ENCODE data around the gene BANP. TPM values are rescaled to one million over a fixed set of nuclear protein-coding genes. Genes with fewer than 3 reads are reported as not detected.
"Not testable (repeated sequence)": the region's sequence is repeated elsewhere in the genome, so short reads cannot be mapped to it uniquely, and the experiment has no call there.

The BANP gene
- total and polyA plus RNA-seq, 11 donors: 7.2 to 20.7 (median 13.3) TPM

GRCh38 chr16:87978127-87978526, 26.9 kb downstream of the BANP start:
- peaks cover 0 to 33% (median 15%) of the 10 kb centered on the region in 9 donors for H3K36me3 ChIP-seq
- no peak for DNase-seq
- intact Hi-C loops (cut with DNase I): no loop called here
- peaks cover 0 to 11% (median 0%) of the 10 kb centered on the region in 12 donors for H3K4me1 ChIP-seq
- H3K27ac ChIP-seq: no peak overlapping the region
- no peak for ATAC-seq
- H3K27me3 ChIP-seq: no peaks in the 10 kb centered on the region
- 89 to 97% (median 93%) methylated on average over 5 of the region's 5 CpGs for WGBS, 4 donors
- peaks cover 0 to under 1% (median 0%) of the 10 kb centered on the region in 12 donors for H3K9me3 ChIP-seq
- TF ChIP-seq CTCF (IDR thresholded peaks at IDR 0.05): no peak
- no peak for TF ChIP-seq POLR2A (IDR thresholded peaks at IDR 0.05)
- no peak overlapping the region for H3K4me3 ChIP-seq

- TF ChIP-seq POLR2A (IDR thresholded peaks at IDR 0.05) (no peak), CTCF (IDR thresholded peaks at IDR 0.05) (no peak)
- Histone ChIP-seq H3K9me3 (no peaks in the 10 kb centered on the region), H3K4me1 (peaks cover 0 to 19% (median 0%) of the 10 kb centered on the region in 12 donors), H3K27ac (peak overlapping the region in 3 of 12 donors; percentile 5 to 41 (median 12)), H3K36me3 (peaks cover 0 to 36% (median 17%) of the 10 kb centered on the region in 9 donors), H3K4me3 (no peak overlapping the region), H3K27me3 (no peaks in the 10 kb centered on the region)
- intact Hi-C loops (cut with DNase I): no loop called here
- whole genome bisulfite sequencing, 4 donors: 55 to 70% (median 66%) methylated on average over 7 to 8 of the region's 8 CpGs
- ATAC-seq: peak; percentile 57 to 83 (median 79)
- DNase-seq: peak in 4 of 5 donors; percentile 45 to 66 (median 48)
Measured at GRCh38 chr16:87979352-87979751, 28.1 kb downstream of the BANP start.

- H3K9me3 ChIP-seq, ATAC-seq, H3K27me3 ChIP-seq, H3K4me3 ChIP-seq: not testable (repeated sequence)
- H3K4me1 ChIP-seq: peaks cover 0 to 19% (median 0%) of the 10 kb centered on the region in 12 donors
- H3K36me3 ChIP-seq: peaks cover 0 to 40% (median 24%) of the 10 kb centered on the region in 9 donors
- DNase-seq: peak in 1 of 5 donors; percentile 10
- intact Hi-C loops (cut with DNase I): loop anchor here in 4 of 10 donors (5.0 to 10.0 kb wide), 2 partner anchors 455 to 457 kb away; no protein-coding TSS in a partner anchor
- peak overlapping the region in 2 of 12 donors; percentile 5 to 41 for H3K27ac ChIP-seq
- WGBS, 4 donors: 72 to 77% (median 75%) methylated on average over 12 of the region's 12 CpGs
Measured at GRCh38 chr16:87979911-87980630, 28.8 kb downstream of the BANP start.

GRCh38 chr16:87981376-87981775, 30.1 kb downstream of the BANP start:
- not testable (repeated sequence) for DNase-seq, ATAC-seq, H3K27me3 ChIP-seq, H3K9me3 ChIP-seq, H3K4me3 ChIP-seq, H3K27ac ChIP-seq
- peaks cover 0 to 23% (median 0%) of the 10 kb centered on the region in 12 donors for H3K4me1 ChIP-seq
- 85 to 98% (median 92%) methylated on average over 4 of the region's 4 CpGs for WGBS, 4 donors
- H3K36me3 ChIP-seq: peaks cover 0 to 48% (median 28%) of the 10 kb centered on the region in 9 donors
- intact Hi-C loops (cut with DNase I): loop anchor here in 4 of 10 donors (5.0 to 10.0 kb wide), 2 partner anchors 453 to 456 kb away; no protein-coding TSS in a partner anchor

GRCh38 chr16:87982581-87983041, 31.4 kb downstream of the BANP start:
- peak in 1 of 5 donors; percentile 10 for DNase-seq
- intact Hi-C loops (cut with DNase I): loop anchor here in 4 of 10 donors (5.0 to 10.0 kb wide), 2 partner anchors 452 to 455 kb away; no protein-coding TSS in a partner anchor
- H3K4me3 ChIP-seq: no peak overlapping the region
- no peak for TF ChIP-seq POLR2A (IDR thresholded peaks at IDR 0.05)
- no peak for TF ChIP-seq CTCF (IDR thresholded peaks at IDR 0.05)
- ATAC-seq: no peak
- H3K27ac ChIP-seq: no peak overlapping the region
- no peaks in the 10 kb centered on the region for H3K9me3 ChIP-seq
- peaks cover 0 to 25% (median 0%) of the 10 kb centered on the region in 12 donors for H3K4me1 ChIP-seq
- H3K27me3 ChIP-seq: no peaks in the 10 kb centered on the region
- peaks cover 0 to 48% (median 28%) of the 10 kb centered on the region in 9 donors for H3K36me3 ChIP-seq
- 79 to 93% (median 85%) methylated on average over 16 to 17 of the region's 17 CpGs for WGBS, 4 donors

Measured in heart left ventricle (tissue), 16 donors.